Stimulated activated CD4-positive, alpha-beta T cell treated with anti-CD3 and anti-CD28 coated beads, Interleukin-15, amount 100 ng/mL, for 48 hours (primary cell): ENCODE data around the gene PRR5.
"Not testable (repeated sequence)": the region's sequence is repeated elsewhere in the genome, so short reads cannot be mapped to it uniquely, and the experiment has no call there.

Experiments
- DNase-seq, 2 donors: peaks; one replicate each; pipeline ENCODE4 v3.0.0-alpha.2; 2020; ENCODE audit warnings: low read depth in 2 of 2

Gene PRR5, protein sequence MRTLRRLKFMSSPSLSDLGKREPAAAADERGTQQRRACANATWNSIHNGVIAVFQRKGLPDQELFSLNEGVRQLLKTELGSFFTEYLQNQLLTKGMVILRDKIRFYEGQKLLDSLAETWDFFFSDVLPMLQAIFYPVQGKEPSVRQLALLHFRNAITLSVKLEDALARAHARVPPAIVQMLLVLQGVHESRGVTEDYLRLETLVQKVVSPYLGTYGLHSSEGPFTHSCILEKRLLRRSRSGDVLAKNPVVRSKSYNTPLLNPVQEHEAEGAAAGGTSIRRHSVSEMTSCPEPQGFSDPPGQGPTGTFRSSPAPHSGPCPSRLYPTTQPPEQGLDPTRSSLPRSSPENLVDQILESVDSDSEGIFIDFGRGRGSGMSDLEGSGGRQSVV

DNA sequence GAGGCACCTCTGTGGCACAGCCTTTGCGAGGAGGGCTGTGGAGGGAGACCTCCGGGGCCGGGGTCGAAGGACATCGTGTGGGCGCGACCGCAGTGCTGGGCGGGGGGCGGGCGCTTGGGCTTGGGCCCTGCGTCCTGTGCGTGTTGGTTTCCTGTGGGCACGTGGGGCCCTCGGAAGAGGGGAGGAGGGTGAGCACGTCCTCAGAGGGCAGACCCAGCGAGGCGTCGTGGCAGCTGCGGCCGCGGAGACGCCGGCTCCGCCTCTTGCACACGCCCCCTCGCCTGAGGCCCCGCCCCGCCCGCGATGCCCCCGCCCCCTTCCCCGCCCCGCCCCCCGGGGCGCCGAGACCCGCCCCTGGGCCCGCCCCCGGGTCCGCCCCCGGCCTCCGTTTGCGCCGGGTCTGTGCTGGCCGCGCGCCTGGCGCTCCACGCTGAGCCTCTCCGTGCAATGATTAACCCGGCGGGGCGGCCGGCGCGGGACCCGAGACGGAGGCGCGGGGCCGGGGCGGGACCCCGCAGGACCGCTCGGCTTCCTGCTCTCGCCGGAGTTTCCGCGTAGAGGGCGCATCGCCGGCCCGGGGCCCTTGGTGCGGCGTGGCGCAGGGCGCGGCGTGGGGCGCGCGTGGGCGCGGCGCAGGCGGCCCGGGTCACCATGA lies at the start of gene PRR5:
TSS of gene PRR5 (plus strand) at position 381 of the 655 bp plus-strand sequence. CDS start at position 652, 271 bp downstream.
- DNase-seq = peak; percentile 70 to 75

DNA sequence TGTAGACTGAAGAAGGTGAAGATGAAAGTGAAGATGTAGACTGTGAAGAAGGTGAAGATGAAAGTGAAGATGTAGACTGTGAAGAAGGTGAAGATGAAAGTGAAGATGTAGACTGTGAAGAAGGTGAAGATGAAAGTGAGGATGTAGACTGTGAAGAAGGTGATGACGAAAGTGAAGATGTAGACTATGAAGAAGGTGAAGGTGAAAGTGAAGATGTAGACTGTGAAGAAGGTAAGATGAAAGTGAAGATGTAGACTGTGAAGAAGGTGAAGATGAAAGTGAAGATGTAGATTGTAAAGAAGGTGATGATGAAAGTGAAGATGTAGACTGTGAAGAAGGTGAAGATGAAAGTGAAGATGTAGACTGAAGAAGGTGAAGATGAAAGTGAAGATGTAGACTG lies 49.1 kb upstream of the PRR5 start:
- DNase-seq = not testable (repeated sequence)

DNA sequence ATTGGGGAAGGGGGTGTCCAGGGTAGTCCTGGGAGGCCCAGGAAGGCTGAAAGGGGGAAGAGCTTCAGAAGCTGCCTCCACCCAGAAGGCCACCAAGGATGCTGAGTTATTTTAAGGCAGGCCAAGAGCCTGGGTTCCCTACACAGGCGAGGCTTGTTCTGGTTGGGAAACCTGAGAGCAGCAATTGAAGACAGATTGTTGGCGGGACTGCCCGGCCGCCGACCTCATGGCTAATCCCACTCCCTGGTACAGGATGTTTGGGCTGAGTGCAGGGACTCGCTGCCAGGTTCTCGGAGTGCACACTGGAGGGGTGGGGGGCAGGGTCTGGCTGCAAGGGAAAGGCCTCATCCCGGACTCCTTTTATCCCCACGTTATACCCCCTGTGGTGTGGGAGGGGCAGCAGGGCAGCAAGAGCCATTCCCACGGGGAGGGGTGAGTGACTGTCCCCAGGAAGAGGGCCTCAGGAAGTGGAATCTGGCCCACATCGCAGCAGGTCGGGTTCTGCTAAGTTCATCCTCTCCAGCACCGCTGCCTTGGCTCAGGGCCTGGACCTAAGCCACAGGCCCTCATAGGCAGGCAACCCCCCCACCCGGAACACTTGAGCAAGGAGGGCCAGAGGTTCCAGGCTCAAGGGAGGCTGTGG lies 43.6 kb upstream of the PRR5 start:
- DNase-seq = no peak

DNA sequence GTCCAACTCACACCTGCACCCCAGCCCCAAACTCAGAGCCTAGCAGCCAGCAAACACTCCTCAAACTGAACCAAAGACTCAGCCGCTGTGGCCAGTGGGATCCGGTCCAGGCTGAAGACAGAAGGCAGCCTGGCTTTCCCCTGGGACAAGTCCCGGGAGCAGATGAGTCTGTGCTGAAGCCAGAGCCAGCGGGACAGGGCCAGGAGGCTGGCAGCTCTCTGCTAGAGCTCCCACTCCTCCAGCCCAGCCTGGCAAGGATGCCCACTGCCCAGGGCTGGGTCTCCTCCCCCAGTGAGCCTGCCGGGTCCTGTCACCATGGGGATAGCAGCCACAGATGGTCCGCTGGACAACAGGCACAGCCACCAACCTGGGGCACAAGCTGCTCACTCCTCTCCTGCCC lies 42.9 kb upstream of the PRR5 start:
- no peak for DNase-seq

DNA sequence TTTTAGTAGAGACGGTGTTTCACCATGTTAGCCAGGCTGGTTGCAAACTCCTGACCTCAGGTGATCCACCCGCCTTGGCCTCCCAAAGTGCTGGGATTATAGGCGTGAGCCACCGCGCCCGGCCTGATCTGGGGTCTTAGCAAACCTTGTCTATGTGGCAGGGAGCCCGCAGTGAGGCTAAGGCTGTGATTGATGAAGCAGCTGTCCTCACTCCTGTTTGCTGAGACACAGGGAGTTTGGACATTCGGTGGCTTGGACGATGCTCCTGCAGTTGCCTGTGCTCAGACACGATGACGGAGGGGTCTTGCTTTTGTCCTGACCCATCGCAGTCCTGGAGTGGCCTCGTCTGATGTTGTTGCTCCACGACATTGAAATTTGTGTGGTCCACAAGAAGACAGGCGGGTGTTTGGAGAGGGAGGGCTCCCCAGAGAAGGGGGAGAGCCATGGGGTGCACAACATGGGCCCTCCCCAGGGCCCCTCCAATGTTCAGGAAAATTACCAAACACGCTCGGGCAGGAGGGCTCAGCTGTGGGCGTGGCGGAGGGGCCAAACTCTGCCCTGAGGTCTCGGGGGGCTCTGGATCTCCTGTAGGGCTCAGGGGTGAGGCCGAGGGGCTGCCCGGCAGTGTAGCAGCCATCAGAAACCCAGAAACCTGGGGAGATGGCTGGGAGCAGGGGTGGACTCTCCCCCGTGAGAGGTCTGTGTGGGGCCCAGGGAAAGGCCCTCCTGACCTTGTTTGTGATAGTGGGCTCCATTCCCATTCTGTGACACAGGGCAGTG lies 41.8 kb upstream of the PRR5 start:
- no peak for DNase-seq

DNA sequence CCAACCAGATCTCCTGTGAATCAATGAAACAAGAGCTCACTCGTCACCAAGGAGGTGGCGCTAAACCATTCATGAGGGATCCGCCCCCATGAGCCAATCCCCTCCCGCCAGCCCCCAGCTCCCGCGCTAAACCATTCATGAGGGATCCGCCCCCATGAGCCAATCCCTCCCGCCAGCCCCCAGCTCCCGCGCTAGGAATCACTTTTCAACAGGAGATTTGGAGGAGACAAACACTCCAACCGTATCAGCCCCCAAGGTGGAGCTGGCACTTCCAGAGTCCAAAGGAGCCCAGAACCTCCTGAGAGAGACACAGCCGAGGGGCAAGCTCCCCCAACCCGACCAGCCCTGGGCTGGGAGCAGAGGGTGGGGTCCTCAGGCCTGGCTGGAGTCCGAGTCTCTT lies 40.9 kb upstream of the PRR5 start:
- DNase-seq = no peak

DNA sequence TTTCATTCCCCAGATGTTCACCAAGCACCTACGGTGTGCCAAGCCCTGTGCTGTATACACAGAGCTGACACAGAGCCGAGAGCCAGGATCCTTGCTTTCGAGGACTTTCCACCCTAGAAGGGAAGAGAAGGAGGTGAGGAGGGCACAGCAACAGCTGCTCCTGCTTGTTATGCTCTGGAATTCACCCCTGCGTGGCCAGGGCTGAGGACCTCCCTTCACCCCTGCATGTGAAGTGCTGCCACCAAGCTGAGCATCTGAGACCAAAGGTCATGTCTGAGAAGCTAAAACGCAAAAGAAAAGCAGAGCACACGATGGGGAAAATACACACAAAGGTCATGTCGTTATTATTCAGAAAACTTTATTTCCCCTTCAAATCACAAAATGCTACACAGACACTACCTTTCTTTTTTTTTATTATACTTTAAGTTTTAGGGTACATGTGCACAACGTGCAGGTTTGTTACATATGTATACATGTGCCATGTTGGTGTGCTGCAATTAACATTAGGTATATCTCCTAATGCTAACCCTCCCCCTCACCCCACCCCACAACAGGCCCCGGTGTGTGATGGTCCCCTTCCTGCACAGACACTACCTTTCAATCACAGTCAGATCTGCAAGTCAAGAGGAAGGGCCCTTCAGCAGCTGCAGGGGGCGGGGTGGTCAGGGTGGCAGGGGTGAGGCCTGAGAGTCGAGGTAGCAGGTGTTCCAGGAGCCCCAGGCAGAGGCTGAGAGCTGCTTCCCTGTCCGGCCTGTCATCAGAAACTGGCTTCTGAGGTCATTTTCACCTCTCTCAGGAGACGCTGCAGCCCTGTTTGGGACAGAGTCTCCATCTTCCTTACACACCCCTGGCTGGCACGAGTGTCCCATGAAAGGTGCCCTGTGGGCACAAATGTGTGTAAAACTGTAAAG lies 40.1 kb upstream of the PRR5 start:
- DNase-seq = no peak

DNA sequence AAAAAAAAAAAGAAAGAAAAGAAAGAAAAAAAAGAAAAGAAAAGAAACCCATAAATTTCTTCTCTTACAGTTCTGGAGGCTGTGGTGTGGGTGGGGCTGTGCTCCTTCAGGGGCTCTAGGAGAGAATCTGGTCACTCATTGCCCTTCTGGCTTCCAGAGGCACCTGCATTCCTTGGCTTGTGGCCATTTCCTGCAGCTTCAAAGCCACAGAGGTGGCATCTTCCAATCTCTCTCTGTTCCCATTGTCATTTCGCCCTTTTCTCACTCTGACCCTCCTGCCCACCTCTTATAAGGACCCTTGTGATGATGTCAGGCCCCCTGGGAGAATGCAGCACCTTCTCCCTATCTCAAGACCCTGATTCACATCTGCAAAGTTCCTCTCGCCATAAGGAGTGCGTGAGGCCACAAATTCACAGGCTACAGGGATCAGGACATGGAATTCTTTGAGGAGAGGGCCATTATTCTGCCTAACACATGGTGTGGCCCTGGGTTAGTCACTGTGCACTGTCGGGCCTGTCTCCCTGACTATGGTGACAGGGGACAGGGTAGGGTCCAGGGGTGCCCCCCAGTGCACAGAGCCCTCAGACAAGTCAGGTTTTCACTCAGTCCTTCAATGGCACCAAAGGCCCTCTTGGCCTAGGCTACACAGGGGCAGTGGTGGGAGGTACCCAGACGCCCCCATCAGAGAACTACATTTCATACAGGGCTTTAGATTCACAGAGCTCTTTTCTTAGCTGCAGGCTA lies 38.6 kb upstream of the PRR5 start:
- no peak for DNase-seq

DNA sequence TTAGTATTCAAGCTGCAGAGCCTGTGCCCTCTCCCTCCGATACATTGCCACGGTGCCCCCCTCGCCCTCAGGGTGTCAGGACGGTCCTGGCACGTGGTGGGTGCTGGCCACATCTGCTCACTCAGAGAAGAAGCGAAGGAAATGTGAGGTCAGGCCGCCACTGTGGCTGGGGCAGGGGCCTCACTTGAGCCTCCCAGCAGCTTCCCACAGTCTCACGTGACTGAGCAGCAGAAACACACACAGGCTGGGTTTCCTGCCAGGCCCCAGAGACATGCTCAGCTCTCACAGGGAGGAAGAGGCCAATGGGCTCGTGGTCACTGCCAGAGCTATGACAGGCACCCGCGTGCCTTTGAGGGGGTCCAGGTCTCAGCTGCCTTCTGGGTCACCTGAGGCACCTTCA lies 37.9 kb upstream of the PRR5 start:
- no peak for DNase-seq

DNA sequence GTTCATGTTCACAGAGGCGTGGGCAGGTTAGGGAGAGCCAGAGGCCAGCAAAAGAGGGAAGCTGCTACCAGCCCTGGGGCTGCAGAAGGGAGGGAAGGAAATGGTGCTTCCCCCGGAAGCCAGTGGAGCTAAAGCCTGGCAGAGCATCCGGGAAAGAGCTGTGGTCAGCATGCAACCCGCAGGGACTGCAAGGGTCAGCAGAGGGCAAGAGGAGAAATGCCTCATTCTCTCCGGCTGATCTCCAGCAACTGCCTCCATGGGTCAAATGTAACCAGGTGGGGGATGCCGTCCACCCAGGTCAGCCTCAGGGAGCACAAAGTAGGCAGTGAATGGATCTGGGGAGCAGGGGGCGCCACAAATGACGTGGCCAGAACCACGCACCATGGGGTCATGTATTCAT lies 36.9 kb upstream of the PRR5 start:
- no peak for DNase-seq

DNA sequence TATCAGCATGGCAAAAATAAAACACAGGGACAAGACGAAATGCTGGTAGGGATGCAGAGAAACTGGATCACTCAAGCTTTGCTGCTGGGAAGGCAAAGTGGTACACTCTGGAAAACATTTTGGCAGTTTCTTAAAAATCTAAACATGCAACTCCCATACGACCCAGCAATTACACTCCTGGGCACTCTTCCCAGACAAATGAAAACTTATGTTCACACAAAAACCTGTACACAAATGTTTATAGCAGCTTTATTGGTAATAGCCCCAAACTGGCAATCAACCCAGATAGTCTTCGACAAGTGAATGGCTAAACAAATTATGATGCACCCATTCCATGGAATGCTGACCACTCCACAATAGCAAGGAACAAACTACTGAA lies 35.8 kb upstream of the PRR5 start:
- DNase-seq = no peak

DNA sequence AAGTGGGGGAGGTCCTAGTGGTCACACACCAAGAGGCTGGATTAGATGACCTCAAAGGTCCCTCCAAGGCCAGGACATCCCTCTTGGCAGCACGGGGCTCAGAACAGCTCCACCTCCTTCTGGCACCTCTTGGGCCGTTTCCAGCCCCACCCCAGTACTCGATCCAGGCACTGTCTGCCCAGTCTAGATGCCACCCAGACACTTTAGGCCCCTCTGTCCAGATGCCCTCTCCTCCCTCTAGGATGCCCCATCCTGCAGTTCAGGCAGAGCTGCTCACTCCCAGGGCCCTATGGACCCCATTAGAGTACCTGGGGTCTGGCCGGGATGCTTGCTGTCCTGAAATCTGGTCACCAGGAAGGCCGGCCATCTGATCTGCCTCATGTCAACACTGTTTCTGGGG lies 34.7 kb upstream of the PRR5 start:
- DNase-seq = no peak

DNA sequence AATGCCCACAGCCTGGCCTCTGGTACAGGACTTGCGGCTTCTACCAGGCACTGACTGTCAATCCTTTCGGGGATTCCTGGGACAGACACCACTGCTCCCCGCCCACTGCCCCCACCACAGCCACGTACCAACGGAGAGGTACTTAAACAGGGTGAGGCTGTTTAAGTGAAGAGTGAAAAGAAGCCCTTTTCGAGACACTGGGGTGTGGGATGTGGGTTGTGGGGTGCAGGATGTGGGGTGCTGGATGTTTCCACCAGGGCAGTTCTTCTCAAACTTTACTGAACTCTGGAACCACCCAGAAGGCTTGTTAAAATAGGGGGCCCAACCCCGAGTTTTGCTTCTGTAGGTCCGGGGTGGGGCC lies 34.2 kb upstream of the PRR5 start:
- no peak for DNase-seq

DNA sequence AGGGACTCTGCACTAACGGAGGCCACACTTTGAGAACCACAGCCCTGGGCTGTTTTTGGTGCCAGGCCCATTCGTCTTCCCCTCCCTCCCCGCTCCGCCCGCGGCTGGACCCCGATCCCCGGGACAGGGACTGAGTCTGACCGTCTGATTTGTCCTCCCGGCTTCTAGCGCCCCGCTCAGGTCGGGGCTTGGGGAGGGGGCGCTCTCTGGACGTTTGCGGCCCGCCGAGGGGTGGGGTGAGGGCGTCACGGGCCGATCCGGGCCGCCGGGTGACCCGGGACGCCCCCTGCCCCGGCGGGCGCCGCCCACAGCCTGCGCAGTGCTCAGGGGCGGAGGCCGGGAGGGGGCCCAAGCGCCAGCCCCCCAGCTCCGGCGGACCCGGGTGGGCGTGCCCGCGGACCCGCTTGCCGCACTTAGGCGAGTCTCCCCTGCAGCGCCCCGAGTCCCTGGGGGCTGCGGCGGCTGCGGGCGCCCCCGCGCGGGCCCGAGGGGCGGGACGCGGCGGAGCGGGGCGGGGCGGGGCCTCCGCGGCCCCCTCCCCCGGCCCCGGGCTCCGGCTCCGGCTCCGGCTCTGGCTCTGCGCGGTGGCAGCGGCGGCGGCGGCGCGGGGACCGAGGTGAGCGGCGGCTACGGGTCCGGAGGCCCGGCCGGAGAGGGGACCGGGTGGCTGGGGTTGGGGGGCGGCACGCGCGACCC lies 33.7 kb upstream of the PRR5 start:
- no peak for DNase-seq

DNA sequence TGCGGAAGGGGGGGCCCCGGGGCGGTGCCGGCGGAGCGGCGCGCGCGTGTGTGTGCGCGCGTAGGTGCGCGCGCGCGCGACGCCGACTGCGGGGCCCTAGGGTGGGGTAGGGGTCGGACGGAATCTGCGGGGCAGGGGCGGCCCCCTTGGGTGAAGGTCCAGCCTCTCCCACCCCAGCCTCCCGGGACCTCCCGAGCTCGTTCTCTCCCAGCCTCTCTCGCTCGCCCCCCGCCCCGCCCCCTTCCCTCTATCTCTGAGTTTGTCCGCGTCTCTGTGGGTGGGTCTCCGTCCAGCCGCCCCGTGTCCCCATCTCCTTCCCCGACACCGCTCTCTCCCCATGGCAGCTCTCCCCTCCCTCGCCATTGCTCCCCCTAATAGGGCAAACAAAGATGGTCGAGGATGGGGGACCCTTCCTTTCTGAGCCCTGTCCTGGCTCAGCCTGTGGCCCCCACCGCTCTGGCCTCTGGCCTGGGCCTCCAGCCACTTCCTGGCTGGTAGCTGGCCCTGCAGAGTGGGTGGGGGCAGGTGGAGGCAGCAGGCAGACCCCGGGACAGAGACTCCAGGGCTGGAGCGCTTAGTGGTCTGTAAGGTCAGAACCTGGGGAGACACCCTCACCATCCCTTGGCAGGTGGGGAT lies 33.0 kb upstream of the PRR5 start:
- DNase-seq = no peak

DNA sequence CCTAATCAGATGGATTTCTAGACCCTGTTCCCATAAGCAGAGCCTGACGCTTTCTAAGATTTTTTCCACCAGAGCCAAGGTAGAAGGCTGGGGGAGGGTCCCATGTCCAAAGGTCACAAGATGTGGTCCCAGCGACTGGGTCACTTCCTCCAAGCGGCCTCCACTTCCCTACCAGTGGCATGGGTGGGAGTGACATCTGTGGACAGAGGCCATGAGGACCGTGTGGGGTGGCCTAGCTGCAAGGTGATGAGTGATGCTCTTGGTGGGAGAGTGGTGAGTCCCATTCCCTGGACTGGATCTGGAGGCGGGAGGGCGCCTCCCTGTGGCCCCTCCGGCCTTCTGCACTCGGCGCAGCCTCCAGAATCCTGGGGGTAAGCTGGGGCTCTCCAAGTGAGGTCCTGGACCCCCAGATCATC lies 32.4 kb upstream of the PRR5 start:
- DNase-seq = no peak

DNA sequence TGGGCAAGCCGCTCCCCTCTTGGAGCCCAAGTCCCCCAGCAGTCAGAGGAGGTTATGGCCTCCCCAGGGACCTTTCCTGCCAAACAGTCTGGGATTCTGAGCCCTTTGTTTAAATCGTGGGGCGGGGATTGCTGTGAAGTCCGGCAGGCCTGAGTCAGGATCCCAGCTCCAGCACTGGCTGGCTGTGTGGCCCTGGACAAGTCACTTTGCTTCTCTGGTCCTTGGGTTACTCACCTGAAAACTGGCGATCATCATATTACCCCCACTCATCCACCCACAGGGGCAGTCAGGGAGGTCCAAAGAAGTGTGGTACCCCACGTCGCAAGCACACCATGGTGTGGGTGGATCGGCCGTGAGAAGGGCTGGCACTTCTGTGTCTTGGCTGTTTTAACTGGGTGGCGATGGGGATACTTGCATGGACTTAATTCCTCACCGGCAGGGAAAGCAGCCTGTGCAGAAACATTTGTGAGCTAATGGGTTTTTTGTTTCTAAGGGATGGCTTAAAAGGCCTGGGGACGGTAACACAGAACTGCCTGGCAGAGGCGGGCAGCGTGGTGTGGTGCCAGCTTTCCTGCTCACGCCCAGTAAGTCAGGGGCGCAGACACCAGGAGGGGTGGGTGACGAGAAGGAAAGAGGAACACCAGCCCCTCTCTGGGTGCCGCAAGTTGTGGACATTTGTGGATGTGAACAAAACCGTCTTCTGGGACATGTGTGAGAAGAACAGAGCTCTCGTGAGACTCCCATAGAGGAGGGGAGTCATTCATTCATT lies 31.6 kb upstream of the PRR5 start:
- no peak for DNase-seq

DNA sequence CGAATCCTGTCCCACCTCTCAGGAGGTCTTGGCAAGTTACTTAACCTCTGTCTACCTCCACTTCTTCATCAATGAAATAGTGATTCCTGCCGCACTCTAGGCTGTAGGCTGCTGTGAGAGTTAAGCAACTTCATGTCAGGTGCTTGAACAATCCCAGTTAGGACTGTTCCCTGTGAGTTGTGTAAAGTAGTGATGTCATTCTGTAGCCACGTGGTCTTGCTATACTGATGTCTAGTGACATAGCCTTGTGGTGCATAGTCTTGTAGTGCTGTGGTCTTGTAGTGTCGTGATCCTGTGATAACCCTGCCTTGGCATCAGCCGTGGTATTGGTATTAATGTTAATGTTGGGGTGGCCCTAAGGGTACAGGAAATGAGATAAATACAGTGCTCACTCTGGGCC lies 30.3 kb upstream of the PRR5 start:
- DNase-seq = no peak

DNA sequence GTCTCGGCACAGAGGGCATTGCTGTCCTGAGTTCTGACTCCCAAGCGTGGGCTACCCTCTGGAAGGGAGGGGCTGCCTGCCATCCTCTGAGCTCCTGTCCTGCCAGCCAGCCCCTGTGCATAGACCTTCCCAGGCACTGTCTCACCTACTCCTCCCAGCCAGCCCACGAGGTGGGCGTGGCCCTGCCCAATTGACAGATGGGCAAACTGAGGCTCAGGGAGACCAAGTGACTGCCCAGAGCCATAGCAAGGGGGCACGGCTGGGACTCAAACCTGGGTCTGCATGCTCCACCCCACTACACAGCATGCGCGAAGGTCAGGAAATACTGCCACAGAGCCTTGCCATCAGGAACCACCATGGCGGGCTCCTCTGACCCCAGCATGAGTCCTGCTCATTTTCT lies 29.4 kb upstream of the PRR5 start:
- DNase-seq = no peak
